Erythroblast (primary cell): ENCODE data around the gene SLC25A51.
A peak's percentile ranks its signal among the peaks of the same experiment; 100 is the strongest.

Source experiments
- DNase-seq, 2 experiments: peaks; one replicate each; lab custom pipeline; 2025; lab: John Stamatoyannopoulos, UW
- GATA1 ChIP-seq: IDR thresholded peaks from 2 replicates; pipeline ENCODE4 v1.6.1; 2011; ENCODE audit warnings: low read depth, mild to moderate bottlenecking, control low read depth, low read length, moderate library complexity
- POLR2A ChIP-seq: IDR thresholded peaks from 2 replicates; pipeline ENCODE4 v1.6.1; 2011; ENCODE audit warnings: mild to moderate bottlenecking, low read length

SLC25A51 gene

DNA sequence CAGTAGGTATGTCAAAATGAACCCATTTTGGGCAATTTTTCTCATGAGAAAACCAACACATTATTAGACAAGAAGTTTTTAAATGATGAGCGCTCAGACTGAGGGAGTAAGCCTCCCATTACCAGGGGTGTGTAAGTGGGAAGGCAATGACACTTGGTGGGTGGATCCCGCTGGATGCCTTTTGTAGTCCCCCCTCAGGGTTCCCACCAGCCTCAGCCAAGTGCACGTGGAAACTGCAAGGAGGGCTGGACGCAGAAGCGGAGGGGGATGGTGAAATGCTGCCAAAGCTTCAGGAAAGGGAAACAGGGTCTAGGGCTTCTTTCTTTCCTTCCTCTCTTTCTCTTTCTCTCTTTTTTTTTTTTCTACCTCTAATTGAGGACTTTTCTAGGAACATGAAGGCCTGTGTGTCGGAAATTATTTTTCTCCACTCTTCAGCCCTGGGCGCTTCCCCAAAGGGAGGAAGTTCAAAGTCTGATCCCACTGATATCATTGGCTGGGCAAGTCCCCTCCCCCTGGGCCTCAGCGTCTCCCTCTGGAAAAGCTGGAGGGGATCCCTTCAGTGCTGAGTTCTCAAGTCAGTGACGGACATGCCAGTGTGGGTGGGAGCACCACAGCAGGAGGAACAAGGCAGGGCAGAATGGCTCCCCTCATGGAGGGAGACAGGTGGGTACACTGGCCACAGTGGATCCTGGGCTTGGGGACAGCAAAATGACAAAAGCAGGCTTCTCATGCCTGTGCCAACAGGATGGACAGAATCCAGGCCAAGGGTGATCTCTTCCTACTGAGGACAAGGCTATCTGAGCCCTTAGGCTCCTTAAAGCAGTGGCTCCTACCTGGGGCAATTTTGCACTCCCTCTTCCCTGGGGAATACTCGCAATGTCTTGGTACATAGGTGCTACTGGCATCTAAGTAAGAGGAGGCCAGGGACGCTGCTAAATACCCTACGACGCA, 23.9 kb upstream of the SLC25A51 start:
- no peak for DNase-seq
- no peak for TF ChIP-seq POLR2A
- no peak for TF ChIP-seq GATA1

GRCh38 chr9:37927132-37927531, 23.2 kb upstream of the SLC25A51 start:
- TF ChIP-seq GATA1 (no peak), POLR2A (no peak)

GRCh38 chr9:37926737-37927118, 22.8 kb upstream of the SLC25A51 start:
- no peak for DNase-seq
- TF ChIP-seq POLR2A = no peak
- TF ChIP-seq GATA1 = no peak

More at GRCh38 chr9:37927132-37927531, 23.2 kb upstream of the SLC25A51 start:
- DNase-seq = no peak

DNA sequence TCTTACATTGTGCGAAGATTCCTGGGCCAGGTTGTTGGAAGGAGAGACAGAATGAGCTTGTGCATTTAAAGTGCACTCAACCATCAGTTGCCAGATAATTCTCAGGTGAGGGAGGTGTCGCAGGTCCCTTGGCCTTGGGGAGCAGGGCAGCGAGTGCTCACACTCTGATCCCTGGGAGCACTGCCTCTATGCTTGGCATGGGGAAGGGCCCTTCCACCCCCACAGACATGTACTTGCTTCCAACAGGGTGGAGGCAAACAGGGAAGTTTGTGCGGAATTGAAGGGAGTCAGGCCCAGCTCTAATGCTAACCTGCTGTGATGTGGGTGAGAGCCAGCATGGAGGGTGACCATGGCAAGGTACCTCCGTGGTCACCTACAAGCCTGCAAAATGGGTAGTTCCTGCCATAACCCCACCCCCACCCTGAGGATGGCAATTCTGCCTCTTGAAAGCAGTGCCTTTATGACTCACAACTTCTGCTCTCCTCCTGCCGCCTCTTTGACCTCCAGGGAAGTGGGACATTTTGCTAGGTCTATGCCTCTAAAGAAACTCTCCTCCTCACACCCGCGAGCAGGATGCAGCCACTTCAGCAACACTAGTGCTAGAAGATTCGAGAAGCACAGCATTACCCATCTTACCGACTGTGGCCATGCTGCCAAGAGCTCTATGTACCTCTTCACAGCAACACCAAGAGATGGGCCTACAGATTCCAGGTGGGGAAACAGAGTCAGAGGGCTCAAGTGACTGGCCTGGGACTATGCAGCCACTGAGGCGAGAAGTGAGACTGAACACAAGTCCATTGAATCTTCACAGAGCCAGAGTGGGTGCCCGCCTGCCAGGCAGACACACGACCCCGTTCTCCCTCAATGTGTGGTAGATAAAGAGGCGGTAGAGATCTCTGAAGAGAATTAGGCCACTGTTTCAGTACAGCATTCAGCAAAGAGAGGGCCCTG, 22.1 kb upstream of the SLC25A51 start:
- no peak for DNase-seq
- TF ChIP-seq GATA1 (no peak), POLR2A (no peak)

- TF ChIP-seq POLR2A (no peak), GATA1 (no peak)
- no peak for DNase-seq
Observed at GRCh38 chr9:37925006-37925405, 21.1 kb upstream of the SLC25A51 start.

- TF ChIP-seq POLR2A = no peak
- no peak for TF ChIP-seq GATA1
- DNase-seq = no peak
Observed at GRCh38 chr9:37924538-37924937, 20.6 kb upstream of the SLC25A51 start.

- no peak for DNase-seq
- TF ChIP-seq POLR2A (no peak), GATA1 (no peak)
Observed at GRCh38 chr9:37923796-37924427, 20.0 kb upstream of the SLC25A51 start.

DNA sequence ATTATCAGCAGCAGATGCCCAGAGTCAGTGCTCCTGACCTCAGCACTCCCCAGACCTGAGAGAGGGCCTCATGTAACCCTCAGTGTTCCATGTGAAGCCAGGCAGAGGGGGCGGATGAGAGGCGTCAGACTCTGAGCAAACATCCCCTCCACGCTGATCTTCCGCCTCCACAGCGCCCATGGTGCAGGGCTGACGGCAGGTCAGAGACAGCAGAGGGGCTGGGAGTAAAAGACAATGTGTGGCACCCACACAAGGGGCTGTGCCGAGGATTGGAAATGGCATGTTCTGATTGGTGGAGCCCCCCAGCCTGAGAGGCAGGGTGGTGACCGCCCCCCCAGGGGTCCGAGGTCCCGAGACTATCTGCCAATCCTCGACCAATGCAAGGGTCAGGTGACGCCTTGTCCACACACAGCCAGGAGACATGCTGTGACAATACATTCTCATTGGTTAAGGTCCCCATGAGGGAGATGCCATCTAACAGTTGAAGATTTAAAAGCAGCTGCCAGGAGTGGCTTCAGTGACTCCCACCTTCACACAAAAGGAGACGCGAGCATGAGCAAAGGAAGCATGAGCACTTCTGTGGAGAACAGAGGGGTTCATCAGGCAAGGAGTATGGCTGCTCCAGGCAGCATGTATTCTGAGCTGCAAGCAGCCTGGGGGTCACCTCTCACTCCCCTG, 19.3 kb upstream of the SLC25A51 start:
- no peak for TF ChIP-seq POLR2A
- no peak for TF ChIP-seq GATA1
- DNase-seq = peak in 1 of 2 experiments; percentile 53

GRCh38 chr9:37922363-37923117, 18.6 kb upstream of the SLC25A51 start:
- DNase-seq = peak; percentile 69 to 81
- TF ChIP-seq POLR2A = peak; percentile 62
- TF ChIP-seq GATA1 = no peak

DNA sequence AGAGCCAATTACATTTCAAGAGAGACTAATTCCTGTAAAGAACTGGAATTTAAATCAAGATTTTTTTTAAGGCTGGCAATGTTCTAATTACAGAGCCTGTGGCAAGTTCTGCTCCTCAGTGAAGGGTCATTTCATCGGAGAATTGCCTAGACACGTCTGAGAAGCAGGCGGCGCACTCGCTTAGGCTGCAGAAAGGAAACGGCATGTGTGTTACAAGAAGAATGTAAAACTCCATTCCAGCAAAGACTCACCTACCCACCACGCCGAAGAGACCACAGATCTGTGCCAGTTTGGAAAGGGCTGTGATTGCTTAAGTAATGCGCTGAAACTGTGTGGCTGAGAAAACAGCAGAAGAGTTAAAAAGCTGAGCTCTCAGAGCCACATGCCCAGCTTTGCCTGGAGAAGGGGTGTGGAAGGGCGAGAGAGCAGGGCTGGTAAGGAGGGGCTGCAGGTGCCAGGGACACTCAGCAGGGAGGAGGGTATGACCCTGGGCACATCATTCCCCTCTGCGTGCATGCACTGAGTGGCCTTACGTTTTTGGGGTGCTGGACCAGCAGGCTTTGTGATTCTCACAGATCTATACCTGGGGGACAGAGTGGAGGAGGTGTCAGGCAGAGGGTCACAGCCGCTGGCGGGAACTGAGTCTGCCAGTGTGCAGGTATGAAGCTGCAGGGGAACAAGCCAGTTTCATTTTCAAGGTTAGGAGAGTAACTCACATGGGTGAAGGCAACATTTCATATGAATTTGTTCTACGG, 17.8 kb upstream of the SLC25A51 start:
- no peak for DNase-seq
- TF ChIP-seq GATA1 = no peak
- no peak for TF ChIP-seq POLR2A

DNA sequence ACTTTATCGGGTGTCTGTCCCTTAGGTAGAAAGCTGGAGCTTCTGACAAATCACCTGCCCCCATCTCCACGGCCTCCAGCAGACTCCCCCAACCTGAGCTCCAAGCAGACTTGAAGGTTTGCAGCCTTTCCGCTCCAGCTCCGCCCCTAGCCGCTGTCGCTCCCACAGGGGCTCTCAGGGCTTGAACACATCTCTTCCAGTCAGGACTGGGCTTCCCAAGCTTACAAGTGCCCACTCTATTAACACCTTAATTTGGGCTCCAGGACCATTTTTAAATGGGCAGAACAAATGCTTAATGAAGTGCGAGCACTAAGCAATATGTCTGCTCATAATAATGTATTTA, 17.2 kb upstream of the SLC25A51 start:
- TF ChIP-seq GATA1 = no peak
- no peak for TF ChIP-seq POLR2A
- DNase-seq = no peak
